Suprapubic skin (tissue), 4 donors: ENCODE results near the gene TGM1.

Experiments
- EP300 ChIP-seq: sonication (generic); formaldehyde crosslinking; IDR thresholded peaks from one replicate; pipeline ENCODE4 v1.6.1; 2017; ENCODE audit warnings: antibody characterized with exemption
- POLR2A ChIP-seq, 2 donors: fragments of 450-650 bp; IDR thresholded peaks; one replicate each; pipeline ENCODE4 v1.6.1; 2017; ENCODE audit warnings: antibody characterized with exemption in 2 of 2, mild to moderate bottlenecking in 2 of 2, moderate library complexity in 2 of 2
- POLR2AphosphoS5 ChIP-seq, 3 donors: sonication (generic); formaldehyde crosslinking; IDR thresholded peaks; one replicate each; pipeline ENCODE4 v1.6.1; 2017; ENCODE audit warnings: antibody characterized with exemption in 3 of 3
- TF ChIP-seq, protein P1 (sequence below), 2 donors: fragments of 200-600 bp in 1 of 2; fragments of 450-650 bp in 1 of 2; sonication (generic) in 1 of 2; IDR thresholded peaks; one replicate each; pipeline ENCODE4 v1.5.1; 2016 to 2019; ENCODE audit warnings: antibody characterized with exemption in 2 of 2, mild to moderate bottlenecking in 1 of 2, moderate library complexity in 1 of 2

GRCh38 chr14:24298892-24299254 lies 35.9 kb upstream of the TGM1 start:
- TF ChIP-seq, protein P1, sequence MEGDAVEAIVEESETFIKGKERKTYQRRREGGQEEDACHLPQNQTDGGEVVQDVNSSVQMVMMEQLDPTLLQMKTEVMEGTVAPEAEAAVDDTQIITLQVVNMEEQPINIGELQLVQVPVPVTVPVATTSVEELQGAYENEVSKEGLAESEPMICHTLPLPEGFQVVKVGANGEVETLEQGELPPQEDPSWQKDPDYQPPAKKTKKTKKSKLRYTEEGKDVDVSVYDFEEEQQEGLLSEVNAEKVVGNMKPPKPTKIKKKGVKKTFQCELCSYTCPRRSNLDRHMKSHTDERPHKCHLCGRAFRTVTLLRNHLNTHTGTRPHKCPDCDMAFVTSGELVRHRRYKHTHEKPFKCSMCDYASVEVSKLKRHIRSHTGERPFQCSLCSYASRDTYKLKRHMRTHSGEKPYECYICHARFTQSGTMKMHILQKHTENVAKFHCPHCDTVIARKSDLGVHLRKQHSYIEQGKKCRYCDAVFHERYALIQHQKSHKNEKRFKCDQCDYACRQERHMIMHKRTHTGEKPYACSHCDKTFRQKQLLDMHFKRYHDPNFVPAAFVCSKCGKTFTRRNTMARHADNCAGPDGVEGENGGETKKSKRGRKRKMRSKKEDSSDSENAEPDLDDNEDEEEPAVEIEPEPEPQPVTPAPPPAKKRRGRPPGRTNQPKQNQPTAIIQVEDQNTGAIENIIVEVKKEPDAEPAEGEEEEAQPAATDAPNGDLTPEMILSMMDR (IDR thresholded peaks at IDR 0.05) = no peak
- no peak for TF ChIP-seq EP300
- no peak for TF ChIP-seq POLR2A (IDR thresholded peaks at IDR 0.05)
- no peak for TF ChIP-seq POLR2AphosphoS5 (IDR thresholded peaks at IDR 0.05)
